ENCODE results near the gene TEX2. TPM values are rescaled to one million over a fixed set of nuclear protein-coding genes. Genes with fewer than 3 reads are reported as not detected.

TEX2 gene
- total and polyA plus RNA-seq, 2 of the 13 experiments (the other 11 are each of a cell fraction or from before 2014, with no cell fraction given), result 21.4 to 37.7 TPM

DNA sequence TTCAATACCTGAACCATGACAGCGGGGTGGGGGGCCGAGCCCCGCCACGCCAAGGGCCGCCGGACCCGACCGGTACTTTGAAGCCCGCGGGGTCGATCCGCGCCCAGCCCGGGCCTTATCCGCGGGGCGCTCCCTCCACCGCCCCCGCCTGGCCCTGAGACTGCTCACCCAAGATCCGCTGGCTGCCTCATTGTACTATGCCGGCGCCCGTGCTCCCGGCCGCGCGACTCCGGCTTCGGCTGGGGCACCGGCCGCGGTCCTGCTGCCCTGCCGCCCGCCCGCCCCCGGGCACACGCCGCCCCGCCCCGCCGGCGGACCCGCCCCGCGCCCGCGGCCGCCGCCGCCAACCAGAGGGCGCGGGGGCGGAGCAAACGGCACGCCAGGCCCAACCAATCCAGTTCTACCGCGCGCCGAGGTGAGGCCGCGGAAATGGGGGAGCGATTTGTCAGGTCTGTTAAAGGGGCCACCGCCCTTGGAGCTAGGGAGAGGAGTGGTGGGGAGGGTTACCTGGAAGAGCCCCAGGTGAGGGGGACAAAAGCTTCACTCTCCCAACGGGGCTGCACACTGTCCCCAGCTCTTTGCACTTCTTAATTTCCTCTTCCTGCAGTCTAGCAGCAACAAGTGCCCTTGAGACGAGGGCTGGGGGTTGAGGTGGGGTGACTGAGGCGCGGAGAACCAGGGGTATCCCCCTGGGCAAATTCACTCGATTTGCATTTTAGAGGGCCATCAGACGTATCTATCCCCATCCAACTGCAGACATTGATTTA, at the start of gene TEX2 (continued):
- TF ChIP-seq MAX (IDR thresholded peaks at IDR 0.05) (peak; percentile 96), YEATS2 (CRISPR knock-in tag; IDR thresholded peaks at IDR 0.05; ENCODE audit: borderline replicate concordance) (peak; percentile 90), ETV6 (CRISPR knock-in tag; conservative IDR thresholded peaks at IDR 0.05) (peak; percentile 64), ZNF841 (CRISPR knock-in tag; IDR thresholded peaks at IDR 0.05; ENCODE audit: borderline replicate concordance) (no peak), ONECUT2 (CRISPR knock-in tag; IDR thresholded peaks at IDR 0.05) (no peak), ZNF724P (CRISPR knock-in tag; IDR thresholded peaks at IDR 0.05; ENCODE audit: borderline replicate concordance) (0 out of 2 replicates have a peak, but pooled peaks have one; percentile 41), ZNF547 (CRISPR knock-in tag; IDR thresholded peaks at IDR 0.05) (0 out of 2 replicates have a peak, but pooled peaks have one; percentile 4), HOXA3 (CRISPR knock-in tag; IDR thresholded peaks at IDR 0.05) (peak; percentile 81; the same call in 1 of the 2 replicates), ZZZ3 (CRISPR knock-in tag; IDR thresholded peaks at IDR 0.05; ENCODE audit: borderline replicate concordance) (peak; percentile 78; the same call in 1 of the 2 replicates), HIVEP1 (CRISPR knock-in tag; IDR thresholded peaks at IDR 0.05) (peak; percentile 30; the same call in 1 of the 2 replicates), SRY (CRISPR knock-in tag; IDR thresholded peaks at IDR 0.05) (no peak), ZBTB20 (CRISPR knock-in tag; IDR thresholded peaks at IDR 0.05; ENCODE audit: borderline replicate concordance, low read depth) (no peak), ZNF83 (CRISPR knock-in tag; IDR thresholded peaks at IDR 0.05; ENCODE audit: borderline replicate concordance) (no peak), HNRNPH1 (optimal IDR thresholded peaks at IDR 0.05; ENCODE audit: low read depth, low read length) (peak; percentile 48), SATB2 (CRISPR knock-in tag; IDR thresholded peaks at IDR 0.05) (no peak), ZFP1 (CRISPR knock-in tag; IDR thresholded peaks at IDR 0.05) (0 out of 2 replicates have a peak, but pooled peaks have one; percentile 23), TFDP2 (CRISPR knock-in tag; IDR thresholded peaks at IDR 0.05) (peak; percentile 93), ZNF282 (IDR thresholded peaks at IDR 0.05; ENCODE audit: partially characterized antibody) (no peak), ZNF382 (CRISPR knock-in tag; IDR thresholded peaks at IDR 0.05; ENCODE audit: borderline replicate concordance) (no peak), AGO2 (optimal IDR thresholded peaks at IDR 0.05; ENCODE audit: low read depth, low read length) (peak; percentile 3), ZNF224 (CRISPR knock-in tag; IDR thresholded peaks at IDR 0.05) (no peak), HNF4G (IDR thresholded peaks at IDR 0.05; ENCODE audit: borderline replicate concordance, low read depth, low read length) (peak; percentile 17; the same call in 1 of the 2 replicates), HNF4G (CRISPR knock-in tag; IDR thresholded peaks at IDR 0.05; ENCODE audit: borderline replicate concordance, low read depth) (no peak), NFIB (CRISPR knock-in tag; IDR thresholded peaks at IDR 0.05; ENCODE audit: borderline replicate concordance) (no peak), POLR2A (IDR thresholded peaks at IDR 0.05; ENCODE audit: insufficient read depth in 1 of 2, low read depth in 2 of 2, low read length in 2 of 2) (peak in 1 of 2 experiments; percentile 72; a peak in 3 of 4 replicates), ZNF331 (CRISPR knock-in tag; IDR thresholded peaks at IDR 0.05) (peak; percentile 67; the same call in 1 of the 2 replicates), CCDC6 (CRISPR knock-in tag; IDR thresholded peaks at IDR 0.05) (peak; percentile 18; the same call in 1 of the 2 replicates), CREB1 (IDR thresholded peaks at IDR 0.05) (no peak), CREB1 (CRISPR knock-in tag; IDR thresholded peaks at IDR 0.05) (peak; percentile 60; the same call in 1 of the 2 replicates)
- TF ChIP-seq, protein P1, sequence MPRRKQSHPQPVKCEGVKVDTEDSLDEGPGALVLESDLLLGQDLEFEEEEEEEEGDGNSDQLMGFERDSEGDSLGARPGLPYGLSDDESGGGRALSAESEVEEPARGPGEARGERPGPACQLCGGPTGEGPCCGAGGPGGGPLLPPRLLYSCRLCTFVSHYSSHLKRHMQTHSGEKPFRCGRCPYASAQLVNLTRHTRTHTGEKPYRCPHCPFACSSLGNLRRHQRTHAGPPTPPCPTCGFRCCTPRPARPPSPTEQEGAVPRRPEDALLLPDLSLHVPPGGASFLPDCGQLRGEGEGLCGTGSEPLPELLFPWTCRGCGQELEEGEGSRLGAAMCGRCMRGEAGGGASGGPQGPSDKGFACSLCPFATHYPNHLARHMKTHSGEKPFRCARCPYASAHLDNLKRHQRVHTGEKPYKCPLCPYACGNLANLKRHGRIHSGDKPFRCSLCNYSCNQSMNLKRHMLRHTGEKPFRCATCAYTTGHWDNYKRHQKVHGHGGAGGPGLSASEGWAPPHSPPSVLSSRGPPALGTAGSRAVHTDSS (CRISPR knock-in tag; conservative IDR thresholded peaks at IDR 0.05), result no peak

Measured in HepG2 (cell line).